ENCODE measurements around the gene NMNAT3. TPM values are rescaled to one million over a fixed set of nuclear protein-coding genes. Genes with fewer than 3 reads are reported as not detected.
"Not testable (repeated sequence)": the region's sequence is repeated elsewhere in the genome, so short reads cannot be mapped to it uniquely, and the experiment has no call there.

Gene NMNAT3
- total RNA-seq, 2 donors from 2014 or later: 1.2 to 1.6 TPM

DNA sequence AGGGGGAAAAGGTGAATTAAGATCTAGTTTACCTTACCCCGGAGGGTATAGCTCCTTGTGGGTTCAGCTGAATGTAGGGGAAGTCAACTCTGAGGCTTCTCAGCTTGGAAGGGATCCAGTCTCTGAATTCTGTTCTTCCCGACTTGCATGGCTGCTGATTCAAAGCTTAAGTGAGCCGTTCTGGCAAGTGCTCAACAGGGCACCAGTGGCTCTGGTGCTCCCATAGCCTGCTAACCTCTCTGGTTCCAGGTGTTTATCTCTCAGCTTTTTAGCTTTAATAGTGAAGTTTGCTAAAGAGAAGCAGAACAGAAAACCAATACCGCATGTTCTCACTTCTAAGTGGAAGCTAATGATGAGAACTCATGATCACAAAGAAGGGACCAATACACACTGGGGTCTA is 92.0 kb downstream of the NMNAT3 start:
- H3K9me3 Mint-ChIP-seq: peaks cover 7% of the 10 kb centered on the region
- Histone ChIP-seq H3K27ac (ENCODE audit: low read depth, low read length) (no peak overlapping the region), H3K4me1 (ENCODE audit: control insufficient read depth, insufficient read depth, low read length) (no peaks in the 10 kb centered on the region), H3K9me3 (ENCODE audit: control insufficient read depth, low read length) (no peaks in the 10 kb centered on the region), H3K4me3 (ENCODE audit: low read length) (no peak overlapping the region), H3K27me3 (ENCODE audit: control insufficient read depth, insufficient read depth, low read length, poor library complexity, severe bottlenecking) (peaks cover 4% of the 10 kb centered on the region), H3K36me3 (ENCODE audit: control insufficient read depth, insufficient read depth, low read length) (no peaks in the 10 kb centered on the region), H3K9ac (ENCODE audit: extremely low read depth, low read length, poor library complexity, severe bottlenecking) (no peak overlapping the region)
- WGBS, 2 experiments (ENCODE audit: insufficient coverage in 1 of 2, insufficient read length in 1 of 2): 86 to 91% methylated on average over 4 of the region's 4 CpGs
- DNase-seq: no peak
- TF ChIP-seq, protein P1, sequence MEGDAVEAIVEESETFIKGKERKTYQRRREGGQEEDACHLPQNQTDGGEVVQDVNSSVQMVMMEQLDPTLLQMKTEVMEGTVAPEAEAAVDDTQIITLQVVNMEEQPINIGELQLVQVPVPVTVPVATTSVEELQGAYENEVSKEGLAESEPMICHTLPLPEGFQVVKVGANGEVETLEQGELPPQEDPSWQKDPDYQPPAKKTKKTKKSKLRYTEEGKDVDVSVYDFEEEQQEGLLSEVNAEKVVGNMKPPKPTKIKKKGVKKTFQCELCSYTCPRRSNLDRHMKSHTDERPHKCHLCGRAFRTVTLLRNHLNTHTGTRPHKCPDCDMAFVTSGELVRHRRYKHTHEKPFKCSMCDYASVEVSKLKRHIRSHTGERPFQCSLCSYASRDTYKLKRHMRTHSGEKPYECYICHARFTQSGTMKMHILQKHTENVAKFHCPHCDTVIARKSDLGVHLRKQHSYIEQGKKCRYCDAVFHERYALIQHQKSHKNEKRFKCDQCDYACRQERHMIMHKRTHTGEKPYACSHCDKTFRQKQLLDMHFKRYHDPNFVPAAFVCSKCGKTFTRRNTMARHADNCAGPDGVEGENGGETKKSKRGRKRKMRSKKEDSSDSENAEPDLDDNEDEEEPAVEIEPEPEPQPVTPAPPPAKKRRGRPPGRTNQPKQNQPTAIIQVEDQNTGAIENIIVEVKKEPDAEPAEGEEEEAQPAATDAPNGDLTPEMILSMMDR (conservative IDR thresholded peaks at IDR 0.05): no peak
- H3K36me3 Mint-ChIP-seq (ENCODE audit: low read depth): no peaks in the 10 kb centered on the region
- peaks cover 8% of the 10 kb centered on the region for H3K27me3 Mint-ChIP-seq (ENCODE audit: insufficient read depth)
- no peak overlapping the region for H3K27ac Mint-ChIP-seq
- H3K4me3 Mint-ChIP-seq: no peak overlapping the region
- no peaks in the 10 kb centered on the region for H3K4me1 Mint-ChIP-seq

DNA sequence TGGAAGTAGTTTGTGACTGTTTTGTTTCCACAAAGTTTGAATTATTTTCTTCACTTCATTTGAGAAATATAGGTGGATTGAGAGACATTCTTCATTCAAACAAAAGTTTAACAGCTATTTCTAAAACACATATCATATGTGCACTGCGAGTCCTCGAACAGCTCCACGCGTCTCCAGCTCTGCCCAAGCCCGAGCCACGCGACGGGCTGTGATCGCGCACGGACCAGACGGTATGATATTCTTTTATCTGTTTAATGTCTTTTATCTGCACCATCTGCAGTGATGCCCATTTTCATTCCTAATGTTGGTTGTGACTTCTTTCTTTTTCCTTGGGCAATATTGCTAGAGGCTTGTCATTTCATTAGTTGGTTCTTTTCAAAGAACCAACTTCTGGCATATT is 94.1 kb downstream of the NMNAT3 start:
- H3K4me3 Mint-ChIP-seq; H3K9me3 ChIP-seq (ENCODE audit: control insufficient read depth, low read length); H3K9me3 Mint-ChIP-seq; H3K27ac Mint-ChIP-seq; H3K4me3 ChIP-seq (ENCODE audit: low read length); H3K36me3 Mint-ChIP-seq (ENCODE audit: low read depth); H3K27me3 Mint-ChIP-seq (ENCODE audit: insufficient read depth); H3K36me3 ChIP-seq (ENCODE audit: control insufficient read depth, insufficient read depth, low read length); H3K27me3 ChIP-seq (ENCODE audit: control insufficient read depth, insufficient read depth, low read length, poor library complexity, severe bottlenecking); H3K9ac ChIP-seq (ENCODE audit: extremely low read depth, low read length, poor library complexity, severe bottlenecking); H3K27ac ChIP-seq (ENCODE audit: low read depth, low read length); H3K4me1 Mint-ChIP-seq; H3K4me1 ChIP-seq (ENCODE audit: control insufficient read depth, insufficient read depth, low read length); DNase-seq: not testable (repeated sequence)
- 98% methylated on average over 5 to 12 of the region's 12 CpGs for WGBS, 2 experiments (ENCODE audit: insufficient coverage in 1 of 2, insufficient read length in 1 of 2)

DNA sequence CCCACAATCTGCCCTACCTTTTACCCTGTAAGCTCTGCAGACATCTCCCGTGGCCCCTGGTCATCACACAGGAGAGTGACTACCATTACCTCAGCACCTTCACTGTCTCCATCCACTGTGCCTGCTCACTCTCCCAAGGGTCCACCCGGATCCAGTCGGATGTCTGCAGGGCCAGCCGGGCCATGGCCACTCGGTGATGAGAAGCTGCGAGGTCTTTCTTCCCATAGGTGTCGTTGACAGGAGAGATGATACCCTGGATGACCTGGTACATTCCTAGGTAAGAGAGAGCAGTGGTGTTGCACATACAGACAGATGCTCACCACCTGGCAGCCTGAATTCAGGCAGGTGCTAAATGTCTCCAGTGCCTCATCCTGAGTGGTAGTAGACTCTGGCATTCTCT is 99.0 kb downstream of the NMNAT3 start:
- no peaks in the 10 kb centered on the region for H3K27me3 Mint-ChIP-seq (ENCODE audit: insufficient read depth)
- H3K27ac Mint-ChIP-seq: no peak overlapping the region

DNA sequence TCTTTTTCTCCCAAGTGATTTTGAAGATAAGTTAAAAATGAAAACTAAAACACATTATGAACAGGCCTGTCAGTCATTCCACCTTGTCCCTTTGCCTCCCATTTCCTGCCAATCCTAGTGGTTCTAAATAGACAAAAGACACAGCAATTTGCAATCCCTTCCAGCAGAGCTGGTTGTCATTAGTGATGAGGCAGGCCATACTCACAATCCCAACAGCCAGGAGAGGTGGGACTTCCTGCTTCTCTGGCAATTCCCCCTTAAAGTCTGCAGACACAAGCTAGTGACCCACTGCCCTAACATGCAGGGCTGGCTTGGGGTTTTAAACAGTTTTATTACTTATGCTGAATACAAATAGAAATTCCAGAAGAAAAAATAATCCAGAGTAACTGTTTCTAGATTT is 99.9 kb downstream of the NMNAT3 start:
- Mint-ChIP-seq H3K4me3 (no peak overlapping the region), H3K36me3 (ENCODE audit: low read depth) (no peaks in the 10 kb centered on the region), H3K27me3 (ENCODE audit: insufficient read depth) (no peaks in the 10 kb centered on the region), H3K27ac (no peak overlapping the region), H3K9me3 (no peaks in the 10 kb centered on the region), H3K4me1 (no peaks in the 10 kb centered on the region)
- H3K27ac ChIP-seq (ENCODE audit: low read depth, low read length): no peak overlapping the region
- H3K4me1 ChIP-seq (ENCODE audit: control insufficient read depth, insufficient read depth, low read length): no peaks in the 10 kb centered on the region
- H3K9ac ChIP-seq (ENCODE audit: extremely low read depth, low read length, poor library complexity, severe bottlenecking): no peak overlapping the region
- H3K9me3 ChIP-seq (ENCODE audit: control insufficient read depth, low read length): no peaks in the 10 kb centered on the region
- TF ChIP-seq, protein P1 (conservative IDR thresholded peaks at IDR 0.05): no peak
- H3K4me3 ChIP-seq (ENCODE audit: low read length): no peak overlapping the region
- no peaks in the 10 kb centered on the region for H3K27me3 ChIP-seq (ENCODE audit: control insufficient read depth, insufficient read depth, low read length, poor library complexity, severe bottlenecking)
- DNase-seq: no peak
- H3K36me3 ChIP-seq (ENCODE audit: control insufficient read depth, insufficient read depth, low read length): no peaks in the 10 kb centered on the region

More for the DNA sequence above, 99.0 kb downstream of the NMNAT3 start:
- Histone ChIP-seq H3K9me3 (ENCODE audit: control insufficient read depth, low read length) (no peaks in the 10 kb centered on the region), H3K4me3 (ENCODE audit: low read length) (no peak overlapping the region), H3K36me3 (ENCODE audit: control insufficient read depth, insufficient read depth, low read length) (no peaks in the 10 kb centered on the region), H3K4me1 (ENCODE audit: control insufficient read depth, insufficient read depth, low read length) (no peaks in the 10 kb centered on the region), H3K9ac (ENCODE audit: extremely low read depth, low read length, poor library complexity, severe bottlenecking) (no peak overlapping the region), H3K27ac (ENCODE audit: low read depth, low read length) (no peak overlapping the region), H3K27me3 (ENCODE audit: control insufficient read depth, insufficient read depth, low read length, poor library complexity, severe bottlenecking) (no peaks in the 10 kb centered on the region)
- Mint-ChIP-seq H3K9me3 (no peaks in the 10 kb centered on the region), H3K4me3 (no peak overlapping the region), H3K36me3 (ENCODE audit: low read depth) (no peaks in the 10 kb centered on the region), H3K4me1 (no peaks in the 10 kb centered on the region)
- TF ChIP-seq, protein P1 (conservative IDR thresholded peaks at IDR 0.05): no peak
- no peak for DNase-seq
- 95% methylated on average over 7 of the region's 7 CpGs; no CpG with 5 or more reads in 1 of the 2 experiments for WGBS, 2 experiments (ENCODE audit: insufficient coverage in 1 of 2, insufficient read length in 1 of 2)
